Dedifferentiated amniotic fluid mesenchymal stem cell (primary cell): Measurements from ENCODE around the gene PDXK.

Experiments used
- DNase-seq: peaks from one replicate; pipeline ENCODE4 v3.0.0-alpha.2; 2016; ENCODE audit errors: extremely low spot score

PDXK gene

DNA sequence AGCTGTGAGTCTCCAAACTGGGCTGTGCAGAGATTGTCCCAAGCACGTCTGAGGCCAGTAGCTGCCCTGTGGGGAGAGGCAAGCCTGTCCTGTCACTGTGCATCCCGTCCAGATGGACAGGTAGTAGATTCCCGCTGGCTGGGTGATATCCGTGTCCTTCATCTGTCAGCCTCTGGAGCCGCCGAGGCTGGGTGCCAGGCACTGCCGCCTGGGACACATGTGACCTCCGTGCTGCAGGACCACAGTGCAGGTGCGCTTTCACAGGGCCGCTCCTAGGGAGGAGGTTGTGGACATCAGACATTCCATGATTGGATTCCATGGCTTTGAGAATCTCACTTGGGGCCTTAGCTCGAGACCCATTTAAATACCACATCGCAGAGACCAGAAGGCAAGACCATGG lies 4.7 kb downstream of the PDXK start:
- no peak for DNase-seq

DNA sequence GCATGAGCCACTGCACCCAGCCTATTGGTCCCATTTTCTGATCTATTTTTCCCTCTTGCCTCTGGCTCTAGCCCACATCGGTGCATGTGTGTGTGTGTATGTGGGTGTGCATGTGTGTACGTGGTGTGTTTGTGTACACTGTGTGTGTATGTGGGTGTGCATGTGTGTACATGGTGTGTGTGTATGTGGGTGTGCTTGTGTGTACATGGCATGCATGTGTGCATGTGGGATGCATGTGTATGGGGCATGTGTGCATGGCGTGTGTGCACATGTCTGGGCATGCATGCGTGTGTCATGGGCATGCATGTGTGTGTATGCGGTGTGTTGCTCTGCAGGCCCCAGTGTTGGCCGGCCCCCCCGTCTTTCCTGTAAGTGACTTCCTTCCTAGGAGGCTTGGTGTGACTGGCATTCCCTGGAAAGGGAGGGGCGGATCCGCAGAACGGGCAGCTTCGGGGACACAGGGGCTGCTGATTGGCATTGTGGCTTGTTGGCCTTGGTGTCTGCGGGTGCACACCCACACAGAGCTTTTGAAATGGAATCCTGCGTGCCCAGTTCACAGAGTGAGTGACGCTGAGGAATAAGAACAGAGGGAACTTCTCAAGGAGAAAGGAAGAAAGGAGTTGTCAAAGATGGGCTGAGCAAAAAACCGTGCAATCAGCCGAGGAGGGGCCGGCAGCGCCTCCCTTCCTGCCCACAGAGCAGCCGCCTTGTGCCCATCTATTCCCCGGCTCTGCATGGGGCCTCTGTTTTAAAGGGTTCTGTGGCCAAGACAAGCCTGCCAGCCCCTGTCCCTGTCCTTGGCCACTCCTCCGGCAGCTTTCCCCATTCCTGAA lies 8.0 kb downstream of the PDXK start:
- DNase-seq, result no peak

GRCh38 chr21:43727519-43728153 lies 8.7 kb downstream of the PDXK start:
- DNase-seq, result no peak

GRCh38 chr21:43728154-43728466 lies 9.2 kb downstream of the PDXK start:
- DNase-seq, result no peak

GRCh38 chr21:43728467-43729390 lies 9.8 kb downstream of the PDXK start:
- peak; percentile 94 for DNase-seq

GRCh38 chr21:43731476-43731875 lies 12.5 kb downstream of the PDXK start:
- DNase-seq, result no peak

- no peak for DNase-seq
These were observed 13.2 kb downstream of the PDXK start for GRCh38 chr21:43731891-43732711.

DNA sequence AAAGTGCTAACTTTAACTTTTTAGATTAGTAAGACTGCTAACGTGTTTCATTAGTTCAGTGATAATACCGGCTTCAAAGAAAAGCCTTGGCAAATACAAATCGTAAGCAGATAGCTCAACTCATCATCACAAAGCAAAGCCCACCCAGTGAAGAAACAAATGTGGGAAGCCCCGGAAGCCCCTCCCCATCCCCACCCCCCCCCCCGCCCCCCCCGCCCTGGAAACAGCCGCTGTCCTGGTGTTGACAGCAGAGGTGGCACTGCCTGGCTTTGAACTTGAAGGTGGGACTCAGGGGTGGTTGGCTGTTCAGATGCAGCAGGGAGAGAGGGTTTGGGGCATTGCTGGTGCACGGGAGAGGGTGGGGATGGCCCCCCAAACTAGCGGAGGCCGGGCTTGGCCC lies 14.1 kb downstream of the PDXK start:
- DNase-seq, result no peak

GRCh38 chr21:43733529-43734071 lies 14.7 kb downstream of the PDXK start:
- peak; percentile 28 for DNase-seq

GRCh38 chr21:43734131-43734927 lies 15.4 kb downstream of the PDXK start:
- no peak for DNase-seq

DNA sequence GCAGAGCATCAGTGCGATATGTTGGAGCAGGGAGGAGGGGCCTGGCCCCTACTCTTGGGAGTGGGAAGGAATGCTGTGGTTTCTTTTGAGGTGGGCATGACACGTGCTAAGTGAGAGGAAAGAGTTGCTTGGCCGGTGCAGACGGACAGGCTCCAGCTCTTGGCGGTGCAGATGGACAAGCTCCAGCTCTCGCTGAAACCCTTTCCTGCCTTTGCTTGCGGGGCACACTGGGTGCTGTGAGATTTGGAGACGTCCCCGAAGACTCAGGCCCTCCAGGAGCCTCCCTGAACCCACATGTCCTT lies 15.9 kb downstream of the PDXK start:
- DNase-seq, result no peak

DNA sequence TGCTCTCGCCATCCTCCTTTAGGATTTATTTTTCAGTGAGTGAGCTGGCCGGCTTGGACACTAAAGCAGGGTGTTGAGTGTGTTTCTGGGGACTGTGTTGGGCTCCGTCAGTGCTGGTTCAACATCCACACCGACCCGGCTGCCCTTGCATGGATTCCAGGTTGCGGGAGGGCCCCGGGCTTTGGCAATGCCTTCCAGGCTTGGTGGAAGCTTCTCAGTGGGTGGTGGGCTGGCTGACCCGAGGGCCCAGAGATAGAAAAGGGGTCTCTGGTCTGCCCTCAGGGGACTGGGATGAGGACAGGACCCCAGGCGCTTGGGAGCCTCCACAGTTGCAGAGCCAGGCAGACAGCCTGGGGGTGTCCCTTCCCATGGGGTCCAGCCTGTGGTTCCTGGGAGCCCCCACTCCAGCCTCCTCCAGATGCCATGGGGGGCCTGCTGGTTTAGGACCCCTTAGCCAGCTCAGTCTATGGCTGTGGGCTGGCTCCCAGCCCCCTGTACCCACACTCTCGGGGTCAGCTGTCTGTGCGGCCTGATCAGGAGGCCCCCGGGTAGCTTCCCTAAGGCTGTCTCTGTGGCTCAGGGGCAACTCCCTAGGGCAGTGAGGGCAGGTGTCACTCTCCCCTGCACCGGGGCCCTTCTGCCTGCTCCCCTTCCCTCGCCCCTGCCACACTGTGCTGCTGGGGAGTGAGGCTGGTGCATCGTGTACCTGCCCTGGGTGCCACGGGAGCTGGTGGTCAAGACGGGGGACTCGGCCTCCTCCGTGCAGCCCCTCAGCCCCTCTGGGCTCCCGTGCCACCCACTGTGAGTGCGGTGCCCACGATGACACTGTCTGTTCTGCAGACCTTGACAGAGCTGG lies 16.5 kb downstream of the PDXK start:
- DNase-seq, result no peak

DNA sequence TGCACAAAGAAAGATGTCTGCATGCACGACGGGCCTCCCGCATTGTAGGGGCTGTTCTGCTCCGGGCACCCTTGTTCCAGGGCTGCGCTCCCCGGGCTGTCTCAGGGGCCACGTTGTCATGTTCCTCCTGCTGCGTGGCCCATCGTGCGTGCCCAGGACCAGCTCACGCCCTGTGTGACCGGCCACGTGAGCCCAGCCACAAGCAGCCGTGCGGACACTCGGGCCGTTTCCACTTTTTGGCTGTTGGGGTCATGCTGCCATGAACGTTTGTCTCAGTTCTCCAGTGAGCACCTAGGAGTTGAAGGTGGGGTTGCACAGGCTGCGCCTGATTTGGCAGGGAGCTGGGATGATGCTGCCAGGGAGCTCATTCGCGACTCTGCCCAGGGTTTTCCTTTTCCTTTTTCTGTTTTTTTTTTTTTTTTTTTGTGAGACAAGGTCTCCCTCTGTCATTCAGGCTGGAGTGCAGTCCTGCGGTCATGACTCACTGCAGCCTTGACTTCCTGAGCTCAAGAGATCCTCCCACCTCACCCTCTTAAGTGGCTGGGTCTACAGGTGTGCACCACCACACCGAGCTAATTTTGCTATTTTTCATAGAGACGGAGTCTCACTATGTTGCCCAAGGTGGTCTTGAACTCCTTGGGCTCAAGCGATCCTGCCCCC lies 17.4 kb downstream of the PDXK start:
- DNase-seq, result no peak

DNA sequence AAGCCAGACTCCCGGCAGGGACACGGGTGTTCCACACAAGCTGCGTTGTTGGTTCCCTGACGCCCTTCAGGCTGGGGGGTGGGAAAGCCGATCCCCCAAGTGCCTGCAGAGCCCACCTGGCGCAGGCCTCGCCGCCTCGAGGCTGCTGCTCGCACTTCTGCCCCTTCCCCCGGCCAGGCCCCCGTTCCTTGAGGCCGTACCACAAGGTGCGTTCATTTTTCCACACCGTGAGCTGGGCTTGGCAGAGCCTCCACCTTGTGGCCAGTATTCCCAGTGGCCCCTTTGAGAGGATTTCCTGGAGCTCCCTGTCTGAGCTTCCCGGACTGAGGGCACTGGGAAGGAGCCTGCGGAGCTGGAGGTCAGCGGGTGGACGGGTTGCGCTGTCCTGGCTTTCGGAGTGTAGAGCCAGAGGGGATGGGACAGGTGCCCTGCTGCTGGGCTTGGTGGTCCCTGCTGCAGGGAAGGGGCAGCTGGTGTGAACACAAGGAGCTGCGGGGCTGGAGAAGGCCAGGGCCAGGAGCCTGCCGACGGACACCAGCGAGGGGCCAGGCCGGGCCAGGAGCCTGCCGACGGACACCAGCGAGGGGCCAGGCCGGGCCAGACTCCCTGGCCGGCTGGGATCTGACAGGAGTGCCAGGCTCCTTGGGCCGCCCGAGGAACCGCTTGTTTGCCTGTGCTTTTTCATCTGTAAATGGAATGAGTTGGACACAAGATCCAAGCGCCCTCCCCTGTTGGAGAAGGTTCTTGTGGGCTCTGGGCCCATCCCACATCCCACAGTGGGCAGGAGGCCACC lies 18.4 kb downstream of the PDXK start:
- DNase-seq, result no peak

- no peak for DNase-seq
These were observed 20.9 kb downstream of the PDXK start for GRCh38 chr21:43739621-43740435.

- DNase-seq, result no peak
These were observed 21.7 kb downstream of the PDXK start for GRCh38 chr21:43740497-43741156.
